HG03378 (cell line): Measurements from ENCODE around the gene KCNK6.

ENCODE experiments used
- ATAC-seq: cut with Tn5 transposase; IDR thresholded peaks from one replicate; pipeline ENCODE4 v1.9.1; 2021; ENCODE audit warnings: mild to moderate bottlenecking, moderate library complexity; ENCODE audit not compliant: unreplicated experiment

The KCNK6 gene

DNA sequence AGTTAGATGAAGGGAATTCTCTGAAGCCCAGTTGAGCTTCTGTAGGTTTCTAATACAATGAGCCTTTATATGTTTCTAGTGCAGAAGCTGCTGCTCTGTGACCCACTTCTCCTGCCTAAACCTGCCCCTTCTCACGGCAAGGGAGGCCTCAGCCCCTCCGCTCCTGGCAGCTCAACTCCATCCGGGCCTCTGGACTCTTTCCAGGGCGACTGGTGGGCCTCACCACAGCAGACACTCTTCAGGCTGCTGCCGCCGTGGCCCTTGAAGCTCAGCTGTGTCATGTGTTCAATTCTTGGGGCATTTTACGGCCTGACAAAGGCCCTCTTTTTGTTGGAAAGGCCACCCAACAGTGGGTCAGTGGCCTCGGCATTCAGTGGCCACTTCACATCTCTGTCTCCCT is 25.6 kb upstream of the KCNK6 start:
- no peak for ATAC-seq

DNA sequence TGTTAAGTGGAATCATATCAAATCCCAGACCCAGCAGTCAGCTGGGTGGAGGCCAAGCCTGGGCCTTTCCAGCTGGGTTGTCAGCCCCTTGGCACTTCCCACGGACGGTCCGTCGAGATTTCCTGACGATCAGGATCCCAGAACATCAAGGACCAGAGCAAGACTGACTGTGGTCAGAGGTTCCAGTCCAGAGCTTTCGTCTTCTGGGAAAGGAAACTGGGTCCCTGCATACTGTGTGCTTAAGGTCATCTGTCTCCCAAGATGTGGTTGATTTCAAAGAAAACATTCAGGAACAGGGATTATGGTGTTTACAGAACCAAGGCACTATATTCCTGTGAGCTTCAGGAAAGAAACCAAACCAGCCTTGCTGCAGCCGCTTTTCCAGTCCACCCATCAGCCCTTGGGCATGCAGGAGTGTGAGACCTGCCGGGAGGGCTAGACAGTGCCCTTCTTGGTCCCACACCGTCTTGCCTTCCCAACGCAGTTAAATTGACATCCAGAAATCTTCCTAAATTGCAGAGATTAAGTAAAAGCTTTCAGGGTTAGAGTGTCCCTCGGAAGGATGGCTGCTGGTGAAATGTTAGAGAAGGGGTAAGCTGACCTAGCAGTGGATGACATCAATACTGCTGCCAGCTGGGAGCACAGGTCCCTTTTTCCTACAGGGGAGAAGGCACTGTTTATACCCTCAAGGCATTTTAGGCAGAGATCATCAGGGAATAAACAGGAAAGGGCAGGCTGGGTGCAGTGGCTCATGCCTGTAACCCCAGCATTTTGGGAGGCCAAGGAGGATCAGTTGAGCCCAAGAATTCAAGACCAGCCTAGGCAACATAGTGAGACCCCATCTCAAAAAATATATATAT is 20.6 kb upstream of the KCNK6 start:
- ATAC-seq: no peak

DNA sequence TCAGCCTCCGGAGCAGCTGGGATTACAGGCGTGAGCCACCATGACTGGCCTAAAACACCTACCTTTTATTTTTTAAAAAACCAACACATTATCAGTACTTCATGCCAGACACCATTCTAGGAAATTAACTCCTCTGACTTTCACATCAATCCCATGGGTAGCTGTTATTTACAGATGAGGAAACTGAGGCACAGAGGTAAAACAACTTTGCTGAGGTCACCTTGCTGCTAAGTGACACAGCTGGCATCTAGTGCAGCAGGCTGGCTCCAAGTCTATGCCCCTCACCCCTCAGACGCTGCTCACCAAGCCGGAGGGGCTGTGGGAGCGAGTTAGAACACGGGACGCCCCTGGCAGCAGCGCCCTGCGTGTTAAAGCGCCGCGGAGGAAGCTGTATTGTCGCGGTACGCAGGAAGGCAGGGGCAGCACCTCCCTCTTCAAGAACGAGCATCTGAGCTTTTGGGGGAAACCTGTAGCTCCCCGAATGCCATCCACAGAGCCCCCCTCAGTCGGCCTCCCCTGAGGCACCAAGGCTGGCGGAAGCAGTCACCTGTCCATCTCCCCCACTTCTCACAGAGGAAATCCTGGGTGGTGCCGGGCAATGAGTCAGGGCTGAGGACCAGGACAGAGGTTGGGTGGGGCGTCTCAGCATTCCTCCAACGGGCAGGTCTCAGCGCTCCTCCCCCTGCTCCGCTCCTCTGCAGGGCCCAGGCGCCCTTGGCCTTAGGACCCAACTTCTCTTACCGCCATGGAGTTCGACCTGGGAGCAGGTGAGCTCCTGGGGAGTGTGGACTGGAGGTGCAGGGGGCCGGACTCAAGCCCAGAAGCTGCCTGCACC is 15.9 kb upstream of the KCNK6 start, which contains the start of gene C19orf33:
C19orf33 (plus strand) TSS at position 735 of the 835 bp plus-strand sequence; CDS start at position 746, 11 bp downstream.
- ATAC-seq: no peak

DNA sequence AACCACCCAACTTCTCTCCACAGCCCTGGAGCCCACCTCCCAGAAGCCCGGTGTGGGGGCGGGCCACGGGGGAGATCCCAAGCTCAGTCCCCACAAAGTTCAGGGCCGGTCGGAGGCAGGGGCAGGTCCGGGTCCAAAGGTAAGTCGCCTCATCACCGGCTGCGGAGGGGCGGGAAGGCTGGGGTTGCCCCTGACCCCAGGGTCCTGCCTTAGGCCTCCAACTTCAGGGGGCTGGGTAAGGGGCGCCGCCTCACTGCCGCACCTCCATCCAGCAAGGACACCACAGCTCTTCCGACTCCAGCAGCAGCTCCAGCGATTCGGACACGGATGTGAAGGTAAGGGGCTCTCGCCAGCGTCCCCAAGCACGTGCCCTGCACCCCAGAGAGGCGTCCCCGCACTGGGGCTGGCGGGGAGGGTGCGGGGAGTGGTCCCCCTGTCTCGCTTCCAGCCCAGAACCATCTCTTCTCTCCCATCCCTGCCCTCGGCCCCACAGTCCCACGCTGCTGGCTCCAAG is 15.2 kb upstream of the KCNK6 start:
- no peak for ATAC-seq

DNA sequence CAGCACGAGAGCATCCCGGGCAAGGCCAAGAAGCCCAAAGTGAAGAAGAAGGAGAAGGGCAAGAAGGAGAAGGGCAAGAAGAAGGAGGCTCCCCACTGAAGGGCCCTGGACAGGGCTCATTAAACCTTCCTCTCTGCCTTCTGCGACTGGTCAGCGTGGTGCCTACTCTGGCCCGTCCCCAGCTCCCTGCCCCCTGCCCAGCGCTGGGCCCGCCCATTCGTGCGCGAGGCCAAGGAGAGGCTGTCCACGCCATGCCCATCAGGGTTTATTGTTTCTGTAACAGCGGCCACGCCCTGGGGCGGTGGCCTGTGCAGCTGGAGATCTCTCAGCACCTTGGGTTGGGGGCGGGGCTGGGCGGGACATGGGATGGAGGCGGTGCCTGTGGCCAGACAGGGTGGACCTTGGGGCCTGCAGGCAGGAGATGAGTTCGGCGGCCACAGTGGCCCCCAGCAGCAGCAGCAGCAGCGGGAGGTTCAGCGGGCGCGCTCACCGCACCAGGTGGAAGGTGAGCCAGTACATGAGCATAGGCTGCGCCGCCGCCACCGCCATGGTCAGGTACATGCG is 14.7 kb upstream of the KCNK6 start:
- no peak for ATAC-seq

DNA sequence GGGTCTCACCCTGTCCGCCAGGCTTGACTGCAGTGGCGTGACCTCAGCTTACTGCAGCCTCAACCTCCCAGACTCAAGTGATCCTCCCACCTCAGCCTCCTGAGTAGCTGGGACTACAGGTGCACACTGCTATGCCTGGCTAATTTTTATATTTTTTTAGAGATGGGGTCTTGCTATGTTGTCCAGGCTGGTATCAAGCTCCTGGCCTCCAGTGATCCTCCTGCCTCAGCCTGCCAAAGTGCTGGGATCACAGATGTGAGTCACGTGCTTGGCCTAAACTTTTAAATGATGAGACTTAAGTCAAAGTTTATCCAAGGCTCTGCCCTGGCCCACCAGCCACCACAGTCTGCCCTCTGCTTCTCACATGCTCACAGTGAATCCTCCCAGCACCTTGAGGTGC is 13.4 kb upstream of the KCNK6 start:
- no peak for ATAC-seq

DNA sequence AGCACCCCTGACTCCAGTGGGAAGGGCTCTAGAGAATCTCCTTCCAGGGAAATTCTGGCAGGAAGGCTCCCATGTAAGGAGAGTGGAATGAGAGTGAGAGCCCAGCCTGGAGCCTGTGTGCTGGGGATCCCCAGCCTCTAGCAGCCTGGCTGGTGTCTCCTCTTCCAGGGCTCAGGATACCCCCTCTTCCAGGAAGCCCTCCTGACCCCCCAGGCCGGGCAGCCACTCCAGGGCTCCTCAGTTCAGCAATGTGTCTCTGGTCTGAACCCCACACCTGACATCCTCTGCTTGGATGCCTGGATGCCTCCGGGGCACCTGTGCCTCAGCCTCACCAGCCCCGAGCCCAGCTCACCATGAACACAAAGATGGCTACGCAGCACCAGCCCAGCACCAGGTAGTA is 12.6 kb upstream of the KCNK6 start:
- no peak for ATAC-seq

DNA sequence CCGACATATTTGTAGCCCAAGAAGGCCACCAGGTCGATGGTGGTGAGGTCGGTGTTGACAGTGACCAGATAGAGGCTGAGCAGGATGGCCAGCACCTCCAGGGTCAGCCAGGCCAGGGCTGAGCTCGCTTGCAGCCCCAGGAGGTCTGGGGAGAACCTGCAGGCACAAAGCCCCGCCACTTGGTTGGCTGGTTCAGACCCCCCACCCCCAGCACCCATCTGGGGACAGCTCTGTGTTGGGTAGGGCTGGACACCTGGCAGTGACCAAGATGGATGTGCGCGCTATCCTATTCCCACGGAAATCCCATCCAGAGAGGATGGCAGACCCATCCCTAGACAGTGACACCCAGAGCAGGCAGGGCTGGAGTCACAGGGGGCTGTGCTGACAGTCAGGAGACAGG is 12.0 kb upstream of the KCNK6 start:
- no peak for ATAC-seq

DNA sequence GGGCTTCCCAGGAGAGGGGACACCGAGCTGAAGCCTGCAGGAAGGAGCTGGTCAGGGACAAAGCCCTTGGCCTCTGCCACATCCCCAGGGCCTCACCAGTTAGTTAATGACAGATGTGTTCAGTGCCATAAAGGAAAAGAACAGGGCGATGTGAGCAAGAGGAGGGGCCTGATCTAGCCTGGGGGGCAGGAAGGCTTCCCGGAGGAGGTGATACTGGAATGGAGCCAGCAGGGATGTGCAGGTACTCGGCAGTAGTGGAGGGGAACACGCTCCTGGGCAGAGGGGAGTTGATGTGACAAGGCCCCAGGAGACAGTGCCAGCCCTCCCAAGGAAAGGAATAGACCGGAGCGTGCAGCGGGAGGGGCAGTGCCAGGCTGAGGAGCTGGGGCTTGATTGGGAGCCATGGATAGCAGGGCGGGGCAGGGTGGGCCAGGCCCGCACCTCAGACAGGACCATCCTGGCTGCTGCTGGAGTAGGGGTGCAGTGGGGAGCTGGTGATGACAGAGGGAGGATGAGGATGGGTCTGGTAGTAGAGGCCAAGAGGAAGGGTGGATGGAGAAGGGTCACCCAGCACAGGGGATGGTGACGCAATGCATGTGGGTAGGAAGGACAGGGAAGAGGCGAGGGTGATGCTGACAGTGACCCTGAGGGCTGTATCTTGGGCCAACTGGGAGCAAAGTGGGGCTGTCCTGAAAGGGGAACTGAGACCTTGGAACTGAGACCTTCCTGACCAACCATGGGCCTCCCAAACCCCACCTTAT is 11.5 kb upstream of the KCNK6 start:
- ATAC-seq: no peak

DNA sequence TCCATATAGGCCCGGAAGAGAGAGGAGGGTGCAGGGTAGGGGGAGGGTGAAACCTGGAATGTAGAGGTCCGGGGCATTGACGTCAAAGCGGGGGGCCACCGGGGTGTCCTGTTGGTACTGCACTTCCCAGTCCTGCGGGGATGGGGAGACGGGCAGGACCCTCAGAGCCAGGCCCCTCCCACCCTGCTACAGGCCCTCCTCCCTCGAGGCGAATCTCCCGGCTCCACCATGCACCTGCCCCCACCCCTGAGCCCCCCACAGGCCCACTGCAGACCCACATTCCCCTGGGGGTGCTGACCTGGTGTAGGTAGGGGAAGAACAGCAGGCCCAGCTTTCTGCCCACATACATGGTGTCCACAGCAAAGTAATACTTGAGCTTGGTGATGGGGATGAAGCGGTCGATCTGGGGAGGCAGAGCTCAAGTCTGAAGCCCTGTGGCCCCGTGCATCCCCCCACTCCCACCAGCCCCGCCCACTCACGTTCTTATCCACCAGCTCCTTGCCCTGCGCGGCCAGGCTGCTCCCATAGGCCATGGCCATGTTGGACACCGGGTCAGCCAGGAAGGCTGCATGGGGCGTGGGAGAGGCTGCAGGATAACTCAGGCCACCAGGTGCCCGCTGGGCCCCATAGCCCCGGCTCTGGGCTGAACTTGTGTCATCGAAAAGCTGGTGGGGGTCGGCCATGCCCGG is 10.6 kb upstream of the KCNK6 start:
- ATAC-seq: no peak

DNA sequence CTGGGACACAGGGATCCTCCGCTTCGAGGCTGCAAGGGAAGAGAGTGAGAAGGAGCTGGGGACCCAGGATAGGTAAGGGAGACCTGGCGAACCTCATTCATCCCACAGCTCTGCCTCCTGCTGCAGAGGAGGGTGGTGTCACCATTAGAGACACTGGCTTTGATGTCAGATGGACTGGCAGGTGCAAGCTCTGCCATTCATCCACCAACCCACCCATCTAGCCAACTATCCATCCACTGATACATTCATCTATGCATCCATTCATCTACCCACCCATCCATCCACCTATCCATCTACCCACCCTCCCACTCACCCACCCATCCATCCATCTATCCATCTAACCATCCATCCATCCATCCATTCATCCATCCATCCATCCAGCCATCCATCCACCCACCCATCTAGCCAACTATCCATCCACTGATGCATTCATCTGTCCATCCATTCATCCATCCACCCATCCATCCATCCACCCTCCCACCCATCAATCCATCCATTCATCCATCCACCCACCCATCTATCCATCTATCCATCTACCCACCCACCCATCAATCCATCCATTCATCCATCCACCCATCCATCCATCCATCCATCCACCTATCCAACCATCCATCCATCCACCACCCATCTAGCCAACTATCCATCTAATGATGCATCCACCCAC is 9.9 kb upstream of the KCNK6 start:
- no peak for ATAC-seq

DNA sequence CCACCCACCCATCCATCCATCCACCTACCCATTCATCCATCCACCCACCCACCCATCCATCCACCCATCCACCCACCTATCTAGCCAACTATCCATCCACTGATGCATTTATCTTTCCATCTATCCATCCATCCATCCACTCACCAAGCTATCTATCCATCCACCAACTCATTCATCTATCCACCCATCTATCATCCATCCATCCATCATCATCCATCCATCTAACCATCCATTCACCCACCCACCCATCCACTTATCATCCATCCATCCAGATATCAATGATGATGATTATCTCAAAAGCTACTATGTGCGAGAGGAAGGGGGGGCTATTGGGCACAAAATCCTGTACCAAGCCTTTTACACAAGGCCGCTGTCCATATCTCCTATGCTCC is 9.4 kb upstream of the KCNK6 start:
- no peak for ATAC-seq

DNA sequence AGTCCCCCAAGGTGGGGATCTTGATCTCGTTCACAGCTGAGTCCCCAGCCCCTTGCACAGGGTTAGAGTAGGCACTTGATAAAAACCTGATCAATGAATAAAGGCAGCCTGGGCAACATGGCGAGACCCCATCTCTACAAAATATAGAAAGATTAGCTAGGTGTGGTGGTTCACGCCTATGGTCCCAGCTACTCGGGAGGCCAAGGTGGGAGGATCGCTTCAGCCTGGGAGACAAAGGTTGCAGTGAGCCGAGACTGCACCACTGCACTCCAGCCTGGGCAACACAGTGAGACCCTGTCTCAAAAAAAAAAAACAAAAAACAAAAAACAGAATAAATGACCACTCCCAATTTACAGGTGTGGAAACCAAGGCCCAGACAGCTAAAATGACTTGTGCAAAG is 8.7 kb upstream of the KCNK6 start:
- no peak for ATAC-seq

DNA sequence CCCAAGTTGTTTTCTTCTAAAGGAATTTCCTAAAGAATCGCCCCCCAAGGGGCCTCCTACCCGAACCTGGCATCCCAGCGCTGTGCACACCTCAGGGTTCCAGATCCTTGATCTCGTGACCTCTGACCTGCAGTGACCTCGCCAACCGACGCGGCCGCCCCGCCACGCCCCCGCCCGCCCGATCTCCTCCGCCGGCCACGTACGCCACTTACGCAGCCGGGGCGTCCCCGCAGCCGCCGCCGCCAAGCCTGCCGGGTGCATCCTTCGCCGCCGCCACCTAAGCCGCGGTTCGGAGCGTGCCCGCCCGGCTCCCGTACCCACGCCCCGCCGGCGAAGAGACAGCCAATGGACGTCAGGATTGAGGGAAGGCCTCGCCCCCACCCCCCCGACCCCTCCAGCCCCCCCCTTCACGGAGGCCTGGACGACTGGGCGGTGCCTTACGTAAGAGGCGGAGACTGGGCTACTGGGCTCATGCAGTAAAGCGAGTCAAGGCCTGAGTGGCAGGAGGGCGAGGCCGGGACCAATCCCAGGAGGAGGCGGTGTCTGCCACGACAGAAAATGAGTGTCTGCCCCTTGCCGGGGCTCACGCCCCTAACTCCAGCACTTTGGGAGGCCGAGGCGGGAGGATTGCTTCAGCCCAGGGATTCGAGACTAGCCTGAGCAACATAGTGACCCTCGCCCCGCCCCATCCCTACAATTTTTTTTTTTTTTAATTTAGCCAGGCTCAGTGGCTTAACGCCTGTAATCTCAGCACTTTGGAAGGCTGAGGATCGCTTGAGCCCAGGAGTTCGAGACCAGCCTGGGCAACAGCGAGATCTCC is 3.8 kb upstream of the KCNK6 start, which contains the start of gene YIF1B:
YIF1B (minus strand) TSS at position 291 of the 820 bp plus-strand sequence; CDS start at position 261, 30 bp downstream.
- peak; percentile 85 for ATAC-seq

DNA sequence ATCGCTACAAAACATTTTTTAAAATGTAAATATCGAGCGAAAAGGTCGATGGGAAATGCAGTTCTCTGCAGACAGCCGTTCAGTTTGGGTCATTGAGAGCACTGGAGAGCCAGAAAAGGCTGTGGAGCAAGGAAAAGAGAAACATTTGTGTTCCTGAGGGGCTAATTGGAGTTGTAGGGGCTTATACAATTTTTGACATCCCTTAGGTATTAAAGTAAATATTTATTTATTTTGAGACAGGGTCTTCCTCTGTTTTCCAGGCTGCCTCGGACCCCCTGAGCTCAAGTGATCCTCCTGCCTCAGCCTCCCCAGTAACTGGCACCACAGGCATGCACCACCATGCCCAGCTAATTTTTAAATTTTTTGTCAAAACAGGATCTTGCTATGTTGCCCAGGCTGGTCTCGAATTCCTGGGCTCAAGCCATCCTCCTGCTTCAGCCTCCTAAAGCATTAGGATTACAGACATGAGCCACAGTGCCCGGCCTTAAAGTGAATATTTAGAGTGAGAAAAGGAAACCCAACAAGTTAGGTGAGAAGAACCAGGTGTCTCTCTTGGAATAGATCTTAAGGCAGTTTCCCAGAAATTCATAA is 3.1 kb upstream of the KCNK6 start:
- peak; percentile 10 for ATAC-seq

DNA sequence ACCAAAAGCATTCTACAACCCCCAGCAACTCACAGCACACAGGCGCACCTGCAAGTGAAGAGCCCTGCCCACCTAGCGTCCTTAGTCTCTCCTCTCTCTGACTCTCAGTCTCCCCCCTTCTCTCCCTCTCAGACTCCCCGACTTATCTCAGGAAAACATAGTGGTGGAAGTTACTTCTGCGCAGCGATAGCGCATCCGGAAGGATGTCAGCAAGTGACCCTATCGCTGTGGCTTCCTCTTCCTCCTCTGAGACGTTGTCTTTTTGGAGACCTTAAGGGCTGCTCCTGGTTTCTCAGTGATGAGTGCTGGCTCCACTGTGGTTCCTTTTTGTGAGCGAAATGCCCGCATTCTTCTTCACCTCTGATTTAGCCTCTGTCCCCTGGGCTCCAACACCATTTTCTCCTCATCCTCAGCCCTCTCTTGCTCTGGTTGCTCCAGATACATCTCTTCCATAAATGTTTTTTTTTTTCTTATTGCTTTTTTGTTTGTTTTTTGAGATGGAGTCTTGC is 2.5 kb upstream of the KCNK6 start:
- no peak for ATAC-seq

DNA sequence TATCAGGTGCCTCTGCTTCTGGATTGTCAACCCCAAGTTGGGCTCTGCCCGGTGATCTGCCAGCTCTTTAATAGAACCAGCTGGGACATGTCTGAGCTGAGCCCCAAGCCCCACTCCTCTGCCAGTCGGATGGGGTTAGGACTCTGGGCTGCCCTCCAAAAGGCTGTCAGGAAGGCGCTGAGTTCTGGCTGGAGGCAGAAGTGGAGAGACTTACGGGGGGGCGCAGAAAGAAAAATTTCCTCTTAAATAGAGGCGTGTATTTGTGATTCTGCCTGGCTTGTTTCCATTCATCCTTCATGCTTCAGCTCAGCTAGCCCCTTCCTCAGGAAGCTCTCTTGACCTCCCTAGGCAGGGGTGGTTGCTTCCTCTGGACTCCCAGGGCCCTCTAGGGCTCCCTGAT is 985 bp upstream of the KCNK6 start:
- ATAC-seq: no peak

DNA sequence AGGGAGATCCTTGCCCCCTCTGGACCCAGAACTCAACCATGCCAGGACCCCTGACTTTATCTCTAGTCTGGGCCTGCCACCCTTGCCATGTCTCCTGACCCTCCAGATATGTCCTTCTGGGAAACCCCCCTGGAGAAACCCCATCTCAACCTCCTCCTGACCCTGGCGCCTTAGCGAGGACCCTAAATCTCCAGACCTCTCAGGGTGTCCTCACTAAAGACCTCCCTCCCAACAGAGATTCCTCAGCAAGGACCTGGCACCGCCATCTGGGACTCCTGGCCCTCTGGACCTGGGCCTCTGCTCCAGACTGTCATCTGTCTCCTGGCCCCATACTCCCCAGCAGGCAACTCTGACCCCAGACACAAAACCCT is 1.3 kb downstream of the KCNK6 start:
- no peak for ATAC-seq
